ENCODE data around the gene FSD2.

DNA sequence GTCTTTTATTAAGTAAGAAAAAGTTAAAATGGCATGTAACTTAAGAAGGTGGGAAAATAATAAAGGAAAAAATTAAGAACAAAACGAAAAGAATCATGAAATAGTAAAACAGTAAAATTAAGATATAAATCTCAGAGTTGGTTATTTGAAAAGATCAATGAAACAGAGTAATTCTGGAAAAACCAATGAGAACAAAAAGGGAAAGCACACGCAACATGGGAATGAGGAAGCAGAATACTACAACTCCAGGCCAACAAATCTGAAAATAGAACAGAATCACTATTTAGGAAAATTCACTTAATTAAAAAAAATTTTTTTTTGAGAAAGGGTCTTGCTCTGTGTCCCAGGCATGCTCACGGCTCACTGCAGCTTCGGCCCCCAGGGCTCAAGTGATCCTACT lies 34.3 kb upstream of the FSD2 start:
- TF ChIP-seq, protein P1, sequence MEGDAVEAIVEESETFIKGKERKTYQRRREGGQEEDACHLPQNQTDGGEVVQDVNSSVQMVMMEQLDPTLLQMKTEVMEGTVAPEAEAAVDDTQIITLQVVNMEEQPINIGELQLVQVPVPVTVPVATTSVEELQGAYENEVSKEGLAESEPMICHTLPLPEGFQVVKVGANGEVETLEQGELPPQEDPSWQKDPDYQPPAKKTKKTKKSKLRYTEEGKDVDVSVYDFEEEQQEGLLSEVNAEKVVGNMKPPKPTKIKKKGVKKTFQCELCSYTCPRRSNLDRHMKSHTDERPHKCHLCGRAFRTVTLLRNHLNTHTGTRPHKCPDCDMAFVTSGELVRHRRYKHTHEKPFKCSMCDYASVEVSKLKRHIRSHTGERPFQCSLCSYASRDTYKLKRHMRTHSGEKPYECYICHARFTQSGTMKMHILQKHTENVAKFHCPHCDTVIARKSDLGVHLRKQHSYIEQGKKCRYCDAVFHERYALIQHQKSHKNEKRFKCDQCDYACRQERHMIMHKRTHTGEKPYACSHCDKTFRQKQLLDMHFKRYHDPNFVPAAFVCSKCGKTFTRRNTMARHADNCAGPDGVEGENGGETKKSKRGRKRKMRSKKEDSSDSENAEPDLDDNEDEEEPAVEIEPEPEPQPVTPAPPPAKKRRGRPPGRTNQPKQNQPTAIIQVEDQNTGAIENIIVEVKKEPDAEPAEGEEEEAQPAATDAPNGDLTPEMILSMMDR (IDR thresholded peaks at IDR 0.05) = no peak
- TF ChIP-seq EP300 (IDR thresholded peaks at IDR 0.05) = no peak
- no peak for TF ChIP-seq POLR2A (IDR thresholded peaks at IDR 0.05)

Measured in upper lobe of left lung (tissue), 4 donors.